Measurements from ENCODE around the gene ARID1B.

The ARID1B gene

GRCh38 chr6:157213426-157213825, 436.2 kb downstream of the ARID1B start:
- no peak for DNase-seq (ENCODE audit: low spot score)

GRCh38 chr6:157213907-157214565, 436.9 kb downstream of the ARID1B start:
- no peak for DNase-seq (ENCODE audit: low spot score)

DNA sequence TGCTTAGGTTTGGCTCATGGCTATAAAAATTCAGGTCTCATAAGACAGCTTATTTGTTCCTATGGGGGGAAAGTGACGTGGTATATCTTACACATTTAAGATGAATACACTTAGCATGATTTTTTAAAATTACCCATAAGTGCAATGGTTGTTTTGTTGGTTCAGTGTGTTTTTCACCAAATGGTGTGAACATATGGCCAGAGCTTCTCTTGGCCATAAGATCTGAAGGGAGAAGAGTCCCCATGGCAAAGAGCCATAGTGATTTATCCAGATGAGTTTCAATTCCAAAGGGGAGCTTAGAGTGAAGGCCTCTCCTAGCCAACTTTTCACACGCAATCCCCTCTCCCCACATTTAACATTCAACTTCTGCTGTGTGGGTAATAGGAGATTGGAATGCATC, 438.5 kb downstream of the ARID1B start:
- DNase-seq (ENCODE audit: low spot score), result no peak

DNA sequence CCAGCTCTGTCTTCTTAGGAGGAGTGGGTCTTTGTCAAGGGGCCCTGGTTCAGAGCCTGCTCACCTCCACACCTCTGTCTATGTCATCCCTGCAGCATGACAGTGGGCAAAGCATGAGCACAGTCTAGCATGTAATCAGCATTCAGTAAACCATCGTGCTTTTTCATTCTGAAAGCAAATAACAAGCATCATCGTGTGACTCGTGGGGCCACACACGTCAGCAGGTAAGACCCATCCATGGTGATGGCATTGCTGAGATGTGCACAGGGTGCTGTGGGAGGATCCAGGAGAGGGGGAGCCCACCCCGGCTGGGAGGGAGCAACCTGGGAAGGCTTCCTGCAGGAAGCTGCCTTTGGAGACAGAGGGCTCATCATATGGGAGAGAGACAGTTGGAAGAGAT, 439.4 kb downstream of the ARID1B start:
- no peak for DNase-seq (ENCODE audit: low spot score)

- no peak for DNase-seq (ENCODE audit: low spot score)
Measured at GRCh38 chr6:157217198-157217893, 440.2 kb downstream of the ARID1B start.

DNA sequence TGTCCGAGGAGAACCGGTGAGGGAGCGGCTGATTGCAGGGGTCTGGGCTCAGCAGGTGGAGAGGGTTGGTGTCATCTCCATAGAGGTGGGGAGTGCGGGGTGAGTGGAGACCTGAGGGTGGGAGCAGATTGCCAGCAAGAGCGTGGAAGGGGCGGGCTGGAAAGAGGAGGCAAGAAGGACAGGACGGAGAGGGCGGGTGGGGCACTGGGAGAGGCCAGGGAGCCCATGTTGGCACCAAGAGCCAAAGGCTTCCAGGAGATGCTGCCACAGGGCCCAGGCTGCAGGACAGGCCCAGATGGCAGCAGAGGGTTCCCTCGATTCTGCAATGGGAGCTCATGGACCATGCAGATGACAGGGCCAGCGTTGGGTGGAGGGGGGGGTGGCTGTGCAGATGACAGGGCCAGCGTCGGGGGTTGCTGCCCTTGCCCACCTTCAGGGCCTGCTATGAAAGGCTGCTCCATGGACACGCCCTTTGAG, 440.8 kb downstream of the ARID1B start:
- no peak for DNase-seq (ENCODE audit: low spot score)

DNA sequence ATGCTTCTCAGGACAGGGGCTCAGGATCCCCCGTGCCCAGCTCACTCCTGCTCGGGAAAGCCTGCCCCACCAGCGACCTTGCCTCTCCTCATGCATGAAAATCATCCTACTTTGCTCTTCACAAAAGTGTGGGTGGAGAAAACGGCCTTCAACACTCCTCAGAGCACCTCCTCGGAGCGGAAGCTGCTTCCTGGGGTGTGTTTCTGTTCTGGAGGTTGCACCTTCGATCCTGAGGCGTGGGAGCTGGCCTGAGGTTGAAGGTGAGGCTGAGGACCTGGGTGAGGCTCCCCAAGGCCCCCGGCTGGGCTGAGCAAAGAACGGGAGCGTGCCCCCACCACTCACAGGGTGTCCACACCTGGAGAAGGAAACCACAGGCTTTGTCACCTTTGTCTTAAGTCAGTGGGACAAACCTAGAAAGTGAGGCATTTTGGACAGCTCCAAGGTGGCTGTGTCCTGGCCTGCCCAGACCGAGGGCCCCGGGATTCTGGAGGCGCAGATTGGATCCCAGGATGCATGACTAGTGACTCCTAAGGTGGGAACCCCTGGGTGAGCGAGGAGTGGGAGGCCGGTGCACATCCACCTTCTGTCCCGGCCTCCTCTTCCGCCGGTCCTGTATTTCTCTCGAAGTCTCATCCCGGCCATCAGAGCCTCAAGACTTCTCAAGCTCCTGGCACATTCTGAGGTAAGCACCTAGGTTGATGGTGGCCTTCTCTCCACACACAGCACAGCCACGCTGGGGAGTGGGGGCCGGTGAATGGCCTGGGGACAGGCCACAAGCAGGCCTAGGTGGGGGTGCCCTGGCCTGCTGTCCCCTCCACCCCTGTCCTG, 441.4 kb downstream of the ARID1B start:
- DNase-seq (ENCODE audit: low spot score), result no peak

DNA sequence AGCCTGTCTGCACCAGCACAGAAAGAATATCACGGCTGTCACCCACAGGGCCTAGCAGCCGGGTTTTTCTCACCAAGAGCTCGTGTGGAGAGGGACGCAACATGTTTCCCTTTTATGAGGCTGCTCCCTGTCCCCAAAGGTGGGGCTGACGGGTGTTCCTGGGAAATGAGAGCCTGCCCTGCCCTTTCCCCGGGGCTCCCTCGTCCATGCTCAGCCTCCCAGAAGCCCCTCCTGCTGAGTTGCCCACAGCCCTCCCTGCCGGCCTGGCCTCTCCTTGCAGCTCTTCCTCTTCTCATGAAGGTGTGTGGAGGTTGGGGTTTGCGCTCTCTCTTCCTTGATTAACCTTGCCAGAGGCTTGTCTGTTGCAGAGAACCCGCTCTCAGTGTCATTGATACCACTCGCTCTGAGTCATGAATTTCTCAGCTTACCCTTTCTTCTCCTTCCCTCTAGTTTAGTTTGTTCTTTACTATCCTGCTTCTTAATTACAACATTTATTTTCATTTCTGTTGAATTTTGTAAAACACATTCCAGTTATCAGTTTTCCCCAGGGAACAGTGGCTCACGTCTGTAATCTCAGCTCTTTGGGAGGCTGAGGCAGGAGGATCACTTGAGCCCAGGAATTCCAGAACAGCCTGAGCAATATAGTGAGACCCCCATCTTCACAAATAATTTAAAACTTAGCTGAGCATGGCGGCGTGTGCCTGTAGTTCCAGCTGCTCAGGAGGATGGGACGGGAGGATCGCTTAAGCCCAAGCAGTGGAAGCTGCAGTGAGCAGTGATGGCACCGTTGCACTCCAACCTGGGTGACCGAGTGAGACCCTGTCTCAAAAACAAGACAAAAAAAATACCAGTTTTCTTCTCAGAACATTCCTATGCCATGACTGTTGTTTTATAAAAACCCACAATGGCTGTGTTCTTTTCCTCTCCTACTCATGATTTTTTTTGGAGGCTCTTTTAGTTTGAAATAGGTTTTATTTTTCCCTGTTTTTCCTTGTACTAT, 442.3 kb downstream of the ARID1B start:
- no peak for DNase-seq (ENCODE audit: low spot score)

DNA sequence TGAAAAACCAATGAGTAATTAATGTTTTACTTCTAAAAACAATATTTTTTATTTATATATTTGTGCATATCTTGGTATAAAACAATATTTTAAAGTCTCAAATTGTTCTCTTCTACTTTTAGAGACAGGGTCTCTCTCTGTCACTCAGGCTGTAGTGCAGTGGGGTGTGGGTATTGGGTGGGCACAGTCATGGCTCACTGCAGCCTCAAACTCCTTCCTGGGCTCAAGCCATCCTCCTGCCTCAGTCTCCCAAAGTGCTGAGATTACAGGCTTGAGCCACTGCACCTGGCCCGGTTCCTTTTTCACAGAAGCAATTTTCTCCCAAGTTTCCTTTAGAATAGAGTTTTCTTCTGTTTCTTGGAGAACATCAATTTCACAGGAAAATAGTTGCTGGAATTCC, 443.3 kb downstream of the ARID1B start:
- no peak for DNase-seq (ENCODE audit: low spot score)

DNA sequence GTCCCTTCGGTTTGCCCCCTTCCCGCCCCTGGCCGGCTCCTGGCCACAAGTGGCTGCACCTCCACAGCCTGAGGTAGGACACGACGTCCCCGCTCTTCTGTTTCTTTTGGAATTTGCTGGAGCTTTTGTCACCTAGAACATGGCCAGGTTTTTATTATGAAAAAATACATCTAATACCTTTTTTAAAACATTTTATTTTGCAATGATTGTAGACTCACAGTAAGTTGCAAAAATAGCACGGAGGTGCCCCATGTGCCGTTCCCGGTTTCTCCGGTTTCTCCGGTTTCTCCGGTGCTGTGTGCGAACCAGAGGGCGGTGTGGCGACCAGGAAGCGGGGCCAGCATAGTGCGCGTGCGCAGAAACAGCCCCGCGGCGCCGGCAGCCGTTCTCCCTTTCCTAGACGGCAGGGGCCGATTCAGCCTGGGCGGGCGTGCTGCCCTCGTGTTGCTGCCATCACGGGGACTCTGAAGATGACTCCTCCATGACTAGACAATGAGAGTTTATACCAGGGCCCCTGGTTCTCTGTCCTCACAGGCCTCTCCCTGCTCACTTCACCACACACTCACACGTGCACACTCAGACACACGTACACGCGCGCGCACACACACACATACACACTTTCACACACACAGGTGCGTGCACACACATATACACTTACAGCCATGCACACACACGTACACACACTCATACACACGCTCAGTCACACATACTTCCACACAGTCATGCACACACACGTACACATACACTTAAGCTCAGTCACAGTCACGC, 444.1 kb downstream of the ARID1B start:
- DNase-seq (ENCODE audit: low spot score), result peak; percentile 90

DNA sequence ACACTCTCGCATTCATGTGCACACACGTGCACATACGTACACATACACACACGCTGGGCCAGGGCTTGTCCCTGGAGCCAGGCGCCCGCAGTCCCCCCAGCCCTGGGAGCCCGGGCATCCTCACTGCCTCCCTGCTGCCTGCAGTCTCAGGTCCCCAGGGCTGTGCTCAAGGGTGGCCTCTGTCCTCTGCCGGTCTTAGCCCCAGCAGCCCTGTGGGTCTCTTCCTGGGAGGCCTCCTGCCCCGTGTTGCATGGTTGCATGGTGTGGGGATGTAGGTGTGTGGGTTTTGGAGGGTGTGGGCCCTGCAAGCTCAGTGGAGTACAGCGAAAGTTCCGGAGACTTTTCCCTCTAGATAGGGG, 444.6 kb downstream of the ARID1B start:
- no peak for DNase-seq (ENCODE audit: low spot score)

DNA sequence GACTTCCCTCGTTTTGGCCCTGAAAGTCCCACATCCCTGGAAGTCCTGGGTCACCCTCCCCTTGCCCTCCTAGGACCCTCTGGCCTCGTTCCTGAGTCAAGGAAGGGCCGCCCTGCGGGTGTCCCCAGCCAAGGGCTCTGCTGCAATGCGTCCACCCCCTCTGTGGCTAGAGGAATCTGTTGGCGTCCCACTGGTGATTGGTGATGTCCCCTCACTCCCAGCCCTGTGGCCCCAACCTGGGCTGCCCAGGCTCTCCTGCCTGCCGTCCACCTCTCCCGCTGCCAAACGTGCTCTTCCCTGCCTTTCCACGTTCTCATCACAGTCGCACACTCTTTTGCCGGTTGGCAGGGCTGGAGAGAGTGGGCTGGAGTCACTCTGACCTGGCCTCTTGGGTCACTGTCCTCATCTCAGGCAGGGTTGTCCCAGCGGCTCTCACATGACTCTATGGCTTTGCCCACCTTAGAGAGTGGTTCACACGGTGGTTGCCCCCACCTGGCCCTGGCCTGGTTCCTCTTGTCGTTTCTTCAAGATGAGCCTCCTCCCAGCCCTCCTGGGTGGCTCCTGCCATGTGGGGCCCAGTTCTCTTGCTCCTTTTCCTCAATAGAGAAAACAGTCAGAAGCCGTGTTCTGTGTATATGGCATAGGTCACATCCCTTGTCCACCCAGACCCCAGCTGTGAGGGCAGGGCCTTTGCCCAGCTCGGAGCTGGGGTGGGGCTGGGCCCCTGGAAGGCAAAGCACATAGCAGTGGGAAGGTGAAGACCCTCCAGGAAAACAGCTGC, 445.2 kb downstream of the ARID1B start:
- DNase-seq (ENCODE audit: low spot score), result no peak

- DNase-seq (ENCODE audit: low spot score), result no peak
Measured at GRCh38 chr6:157223021-157223430, 445.8 kb downstream of the ARID1B start.

GRCh38 chr6:157223511-157223910, 446.3 kb downstream of the ARID1B start:
- no peak for DNase-seq (ENCODE audit: low spot score)

DNA sequence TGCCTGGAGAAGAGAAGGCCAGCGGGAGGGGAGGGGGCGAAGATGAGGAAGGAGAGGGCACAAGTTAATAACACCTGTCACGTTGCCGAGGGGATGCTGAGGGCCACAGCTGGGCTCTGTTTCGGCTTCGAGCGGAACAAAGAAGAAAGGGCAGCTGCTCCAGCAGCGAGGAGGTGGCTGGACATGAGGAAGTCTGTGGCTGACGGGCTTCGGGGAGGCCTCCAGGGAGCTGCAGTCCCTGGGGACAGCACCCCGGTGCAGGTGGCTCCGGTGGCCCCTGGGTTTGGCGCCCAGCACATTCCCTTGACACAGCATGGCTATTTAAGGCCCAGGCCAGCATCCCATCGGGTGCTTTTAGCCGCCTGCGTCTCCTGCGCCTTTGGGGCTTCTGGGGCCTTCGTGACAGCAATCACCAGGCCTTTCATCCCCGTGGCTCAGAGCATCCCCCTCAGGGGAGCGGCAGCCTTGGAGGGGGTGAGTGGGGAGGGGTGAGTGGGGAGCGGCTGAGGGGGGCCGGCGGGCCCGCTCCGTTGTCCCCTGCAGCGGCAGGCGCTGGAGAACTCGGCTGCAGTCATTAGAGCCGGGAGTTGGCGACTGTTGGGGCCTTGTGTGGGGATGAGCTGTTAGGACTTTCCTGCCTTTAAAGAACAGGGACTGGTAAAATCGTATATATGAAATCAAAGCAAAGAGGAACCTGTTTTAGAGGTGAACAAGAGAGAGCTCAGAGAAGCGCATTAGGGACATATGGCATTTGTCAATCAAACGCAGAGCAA, 447.2 kb downstream of the ARID1B start:
- no peak for DNase-seq (ENCODE audit: low spot score)

DNA sequence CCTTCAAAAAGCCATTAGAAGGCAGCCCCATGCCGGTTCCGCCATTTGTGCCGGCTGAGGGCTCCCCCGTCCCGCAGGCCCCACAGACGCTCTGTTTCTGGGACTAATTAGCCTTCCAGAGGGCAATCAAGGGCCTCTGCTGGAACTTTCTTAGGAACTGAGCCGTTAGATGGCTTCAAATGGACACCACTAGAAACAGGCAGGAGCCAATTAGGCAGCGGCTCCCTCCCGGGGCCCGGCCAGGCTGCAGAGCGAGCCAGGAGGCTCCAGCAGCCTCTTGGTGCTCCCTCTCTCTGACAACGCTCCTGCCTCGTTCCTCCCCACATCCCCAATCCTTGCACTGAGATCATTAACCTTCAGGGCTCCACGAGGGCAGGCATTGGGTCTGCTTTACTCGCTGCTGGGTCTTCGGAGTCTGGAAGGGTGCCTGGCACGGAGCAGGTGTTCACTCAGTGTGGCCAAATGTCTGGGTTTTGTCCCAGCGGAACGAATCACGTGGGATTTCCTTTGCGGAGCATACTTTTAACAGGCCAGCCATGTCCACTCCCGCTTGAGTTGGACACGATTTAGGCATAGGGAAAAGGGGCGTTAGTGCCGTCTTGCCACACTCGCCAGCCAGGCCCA, 447.9 kb downstream of the ARID1B start:
- no peak for DNase-seq (ENCODE audit: low spot score)

DNA sequence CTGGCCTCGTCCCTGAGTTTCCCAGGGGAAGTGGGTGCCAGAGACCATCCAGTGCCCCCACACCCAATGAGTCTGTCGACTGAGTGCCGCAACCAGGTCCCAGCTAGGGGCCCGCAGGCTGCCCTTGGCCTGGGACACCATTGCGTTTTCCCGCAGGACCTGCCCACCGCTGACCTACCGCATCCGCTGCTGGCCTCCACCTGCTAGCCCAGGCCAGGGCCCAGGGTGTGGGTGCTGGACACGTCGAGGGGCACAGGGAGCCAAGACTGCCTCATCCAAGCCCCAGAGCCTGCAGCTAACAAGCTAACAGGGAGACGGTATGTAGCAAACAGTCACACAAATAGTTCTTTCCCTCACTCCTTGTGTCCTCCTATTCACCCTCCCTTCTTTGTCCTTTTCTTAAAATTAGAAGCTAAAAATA, 448.4 kb downstream of the ARID1B start:
- no peak for DNase-seq (ENCODE audit: low spot score)

DNA sequence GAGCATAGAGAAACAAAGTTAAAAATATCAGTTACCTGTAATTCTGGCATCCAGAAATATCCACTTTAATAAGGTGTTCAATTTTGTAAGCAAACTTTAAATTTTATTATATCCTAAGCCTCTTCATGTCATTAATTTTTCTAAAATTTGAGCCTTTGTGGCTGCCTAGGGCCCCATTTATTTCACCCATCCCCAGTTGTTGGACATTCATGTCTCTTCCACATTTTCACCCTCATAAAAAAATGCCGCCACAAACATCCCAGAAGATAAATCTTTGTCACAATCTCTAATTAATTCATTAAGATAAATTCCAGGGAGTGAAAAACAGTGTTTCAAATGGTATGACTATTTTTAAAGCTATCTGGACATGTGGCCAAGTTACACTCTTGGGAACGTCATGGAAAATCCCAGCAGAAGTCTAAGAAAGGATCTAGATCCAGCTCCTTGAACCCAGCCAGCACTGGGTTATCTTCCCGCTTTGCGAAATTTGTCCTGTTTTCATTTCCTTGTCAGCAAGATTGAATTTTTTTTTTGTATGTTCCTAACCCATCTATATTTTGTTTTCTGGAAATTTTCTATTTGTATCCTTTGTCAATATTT, 448.9 kb downstream of the ARID1B start:
- no peak for DNase-seq (ENCODE audit: low spot score)
